AG10803 (cell line): ENCODE results near the gene PRTFDC1.
"Not testable (repeated sequence)": the region's sequence is repeated elsewhere in the genome, so short reads cannot be mapped to it uniquely, and the experiment has no call there.

Experiments
- DNase-seq: peaks from one replicate; pipeline ENCODE4 v3.0.0; 2010; ENCODE audit warnings: low read depth
- H3K4me3 ChIP-seq: 2 replicates; pipeline ENCODE4 v1.5.1; 2011; ENCODE audit warnings: mild to moderate bottlenecking, low read length, control low read depth
- CTCF ChIP-seq: conservative IDR thresholded peaks from 2 replicates; pipeline ENCODE4 v1.5.1; 2011; ENCODE audit warnings: mild to moderate bottlenecking, low read length, control low read depth, inconsistent platforms

Gene PRTFDC1

GRCh38 chr10:24981161-24981710 is 28.8 kb upstream of the PRTFDC1 start:
- TF ChIP-seq CTCF = no peak
- H3K4me3 ChIP-seq = no peak overlapping the region
- no peak for DNase-seq

DNA sequence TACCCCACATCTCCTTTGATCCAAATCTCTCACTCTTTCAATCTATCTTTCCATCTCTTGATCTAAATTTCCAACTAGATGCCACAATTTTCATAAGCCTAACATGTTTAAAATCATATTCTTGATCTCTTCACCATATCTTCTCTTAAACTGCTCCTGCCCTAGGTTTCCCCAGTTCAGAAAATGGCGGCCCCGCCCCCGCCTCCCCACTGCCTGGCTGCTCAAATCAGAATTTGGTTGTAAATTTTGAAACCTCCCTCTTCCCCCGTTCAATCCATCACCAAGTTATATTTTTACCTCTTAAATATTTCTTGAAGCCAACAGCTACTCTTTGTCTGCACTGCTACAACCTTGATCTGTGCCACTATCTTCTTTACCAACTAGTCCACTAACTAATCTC is 27.3 kb upstream of the PRTFDC1 start:
- H3K4me3 ChIP-seq = no peak overlapping the region
- TF ChIP-seq CTCF = no peak

DNA sequence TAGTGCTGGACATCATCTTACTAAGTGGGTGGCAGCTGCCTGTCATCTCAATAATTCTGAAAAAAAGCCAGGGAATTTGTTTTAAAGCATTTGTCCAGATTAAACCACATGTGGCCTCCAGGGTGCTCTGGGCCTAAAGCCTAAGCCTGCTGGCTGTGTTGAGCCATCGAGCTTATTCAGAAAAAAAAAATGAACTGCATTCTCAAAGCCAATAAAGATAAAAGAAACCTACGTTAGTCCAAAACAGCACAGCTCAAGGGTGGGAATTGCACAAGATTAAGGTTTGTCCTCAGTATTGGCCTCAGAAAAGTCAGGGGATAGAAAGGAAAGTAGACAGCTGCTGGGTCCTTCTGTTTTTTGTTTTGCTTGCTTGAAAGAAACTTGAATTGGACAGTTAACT is 22.6 kb upstream of the PRTFDC1 start:
- peak; percentile 41 for TF ChIP-seq CTCF
- no peak overlapping the region for H3K4me3 ChIP-seq
- peak; percentile 91 for DNase-seq

More for the DNA sequence above, 27.3 kb upstream of the PRTFDC1 start:
- no peak for DNase-seq

DNA sequence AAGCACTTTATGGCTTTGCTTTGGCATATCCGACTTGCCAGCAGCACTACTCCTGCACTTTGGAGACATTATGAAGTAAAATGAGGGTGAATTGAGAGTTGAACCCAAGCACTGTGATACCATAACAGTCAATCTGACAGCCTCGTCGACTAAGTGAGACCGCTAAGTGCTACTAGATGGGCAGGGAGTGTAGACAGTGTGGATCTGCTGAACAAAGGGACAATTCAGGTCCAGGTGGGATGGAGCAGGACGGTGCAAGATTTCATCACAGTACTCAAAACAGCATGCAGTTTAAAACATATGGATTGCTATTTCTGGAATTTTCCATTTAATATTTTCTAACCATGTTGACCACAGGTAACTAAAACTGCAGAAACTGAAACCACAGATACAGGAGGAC is 20.8 kb upstream of the PRTFDC1 start:
- TF ChIP-seq CTCF = no peak
- no peak for DNase-seq
- no peak overlapping the region for H3K4me3 ChIP-seq

- TF ChIP-seq CTCF = no peak
- DNase-seq = no peak
These were observed 19.0 kb upstream of the PRTFDC1 start for GRCh38 chr10:24971374-24971773.

DNA sequence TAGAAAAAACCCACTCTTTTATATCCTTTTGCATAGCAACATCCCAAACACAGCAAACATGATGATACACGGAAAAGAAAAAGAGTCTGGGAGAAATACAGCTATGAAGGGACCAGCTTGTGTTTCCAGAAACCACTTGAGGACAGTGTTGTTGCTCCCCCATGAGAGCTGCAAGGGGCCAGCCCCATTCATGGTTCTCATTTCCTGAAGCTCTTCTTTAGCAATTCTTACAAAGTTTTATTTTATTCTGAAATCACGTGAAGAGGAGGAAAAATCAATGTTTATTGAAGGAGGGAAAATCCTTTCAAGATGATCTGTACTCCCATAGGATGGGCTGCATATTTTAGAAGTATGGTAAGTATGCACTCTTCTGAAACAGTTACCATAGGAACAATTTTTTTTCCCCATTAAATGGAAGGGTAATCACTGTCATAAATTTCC is 17.5 kb upstream of the PRTFDC1 start:
- peak; percentile 78 for DNase-seq
- TF ChIP-seq CTCF = peak; percentile 20
- H3K4me3 ChIP-seq = no peak overlapping the region

More at GRCh38 chr10:24971374-24971773, 19.0 kb upstream of the PRTFDC1 start:
- H3K4me3 ChIP-seq = no peak overlapping the region

DNA sequence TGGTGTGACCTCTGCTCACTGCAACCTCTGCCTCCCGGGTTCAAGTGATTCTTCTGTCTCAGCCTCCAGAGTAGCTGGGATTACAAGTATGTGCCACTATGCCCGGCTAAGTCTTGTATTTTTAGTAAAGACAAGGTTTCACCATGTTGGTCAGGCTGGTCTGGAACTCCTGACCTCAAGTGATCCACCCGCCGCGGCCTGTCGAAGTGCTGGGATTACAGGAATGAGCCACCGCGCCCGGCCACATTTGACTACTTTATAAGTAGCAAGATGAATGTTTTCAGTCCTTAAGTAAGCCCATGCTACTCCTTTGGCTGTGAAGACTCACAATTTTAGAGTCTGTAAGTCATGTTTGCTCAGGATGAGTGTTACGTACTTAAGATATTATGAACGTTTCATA is 16.5 kb upstream of the PRTFDC1 start:
- H3K4me3 ChIP-seq, DNase-seq: not testable (repeated sequence)

GRCh38 chr10:24968349-24968748 is 15.9 kb upstream of the PRTFDC1 start:
- no peak for TF ChIP-seq CTCF
- DNase-seq = no peak
- no peak overlapping the region for H3K4me3 ChIP-seq
